ENCODE data around the gene NCOA3.

The NCOA3 gene

GRCh38 chr20:47669489-47669888 lies 167.8 kb downstream of the NCOA3 start:
- no peak for DNase-seq

GRCh38 chr20:47669927-47670890 lies 168.5 kb downstream of the NCOA3 start:
- DNase-seq = no peak

- DNase-seq = no peak
Measured at GRCh38 chr20:47670913-47671312, 169.2 kb downstream of the NCOA3 start.

GRCh38 chr20:47672166-47672565 lies 170.5 kb downstream of the NCOA3 start:
- DNase-seq = no peak

- no peak for DNase-seq
Measured at GRCh38 chr20:47672886-47673670, 171.4 kb downstream of the NCOA3 start.

GRCh38 chr20:47673671-47673955 lies 171.9 kb downstream of the NCOA3 start:
- no peak for DNase-seq

- DNase-seq = no peak
Measured at GRCh38 chr20:47674145-47674544, 172.5 kb downstream of the NCOA3 start.

- DNase-seq = no peak
Measured at GRCh38 chr20:47674686-47675085, 173.0 kb downstream of the NCOA3 start.

GRCh38 chr20:47675190-47676142 lies 173.8 kb downstream of the NCOA3 start:
- DNase-seq = no peak

GRCh38 chr20:47676219-47676721 lies 174.6 kb downstream of the NCOA3 start:
- no peak for DNase-seq

- DNase-seq = no peak
Measured at GRCh38 chr20:47676912-47677634, 175.4 kb downstream of the NCOA3 start.

GRCh38 chr20:47677635-47678453 lies 176.2 kb downstream of the NCOA3 start:
- DNase-seq = no peak

GRCh38 chr20:47678536-47678935 lies 176.8 kb downstream of the NCOA3 start:
- DNase-seq = no peak

GRCh38 chr20:47679462-47679861 lies 177.8 kb downstream of the NCOA3 start:
- DNase-seq = no peak

- peak; percentile 22 for DNase-seq
Measured at GRCh38 chr20:47680804-47681529, 179.3 kb downstream of the NCOA3 start.

GRCh38 chr20:47682028-47682783 lies 180.5 kb downstream of the NCOA3 start:
- no peak for DNase-seq

GRCh38 chr20:47682916-47683315 lies 181.2 kb downstream of the NCOA3 start:
- DNase-seq = no peak

GRCh38 chr20:47684306-47685080 lies 182.8 kb downstream of the NCOA3 start:
- no peak for DNase-seq

GRCh38 chr20:47686545-47686944 lies 184.9 kb downstream of the NCOA3 start:
- DNase-seq = no peak

All from HCEC 1CT (cell line).